ENCODE data around the gene TINCR.
"Not testable (repeated sequence)": the region's sequence is repeated elsewhere in the genome, so short reads cannot be mapped to it uniquely, and the experiment has no call there.

Gene TINCR

DNA sequence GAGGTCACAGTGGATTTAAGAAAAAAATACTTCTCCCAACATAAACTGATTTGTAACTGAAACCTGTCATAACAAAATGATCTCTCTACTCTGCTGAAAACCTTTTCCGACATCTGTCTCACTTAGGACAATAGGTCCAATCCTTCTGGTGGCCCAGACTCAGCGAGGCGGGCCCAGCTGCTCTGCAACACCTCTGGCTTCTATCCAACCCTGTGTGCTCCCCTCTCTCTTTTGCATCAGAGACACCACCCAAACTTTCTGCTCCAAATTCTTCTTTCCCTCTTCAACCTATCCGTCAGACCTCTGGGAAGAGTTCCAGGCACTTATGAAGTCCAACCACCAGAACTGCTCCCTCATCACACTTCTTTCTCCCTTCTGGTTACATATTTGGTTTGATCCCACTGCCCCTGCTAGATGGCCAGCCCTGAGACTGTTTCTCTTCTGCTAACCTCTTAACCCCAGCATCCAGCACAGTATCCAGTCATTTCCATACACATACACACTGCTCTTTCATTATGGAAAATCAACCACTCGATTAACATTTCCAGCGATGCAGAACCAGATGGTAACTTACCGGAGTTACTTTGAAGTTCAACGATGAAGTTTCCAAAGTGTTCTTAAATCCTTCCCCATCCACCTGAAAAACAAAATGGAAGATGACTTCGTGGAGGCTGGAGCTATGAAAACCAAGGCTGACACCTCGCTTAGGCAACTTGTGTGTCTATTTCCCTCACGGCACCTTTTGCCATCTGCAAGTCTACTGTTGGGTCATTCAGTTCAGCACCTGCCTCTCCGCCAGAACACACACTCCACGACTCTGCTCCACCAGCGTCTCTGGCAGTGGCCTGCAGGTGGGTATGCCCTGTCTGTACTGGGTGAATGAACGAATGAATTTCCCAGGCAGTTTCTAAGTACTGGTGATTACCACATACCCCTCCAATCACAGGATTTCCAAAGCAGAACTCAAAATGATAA is 45.4 kb upstream of the TINCR start:
- Histone ChIP-seq H3K79me2 (ENCODE audit: insufficient read depth, low read length) (peaks cover 19% of the 10 kb centered on the region), H3K27ac (ENCODE audit: low read depth, low read length, poor library complexity, severe bottlenecking) (no peak overlapping the region), H3K4me3 (ENCODE audit: low read depth, low read length, poor library complexity, severe bottlenecking) (no peak overlapping the region), H3K27me3 (ENCODE audit: insufficient read depth, low read length) (no peaks in the 10 kb centered on the region), H2AFZ (ENCODE audit: low read length) (no peak overlapping the region), H3K36me3 (ENCODE audit: insufficient read depth, low read length) (peaks cover 92% of the 10 kb centered on the region), H3K4me2 (ENCODE audit: low read length) (no peak overlapping the region), H3K9me2 (ENCODE audit: low read depth, low read length) (no peaks in the 10 kb centered on the region), H3K4me1 (ENCODE audit: insufficient read depth, low read length, severe bottlenecking) (no peaks in the 10 kb centered on the region), H3F3A (ENCODE audit: insufficient read depth, low read length) (no peaks in the 10 kb centered on the region), H4K20me1 (ENCODE audit: insufficient read depth, low read length) (no peaks in the 10 kb centered on the region), H3K9ac (ENCODE audit: low read length) (no peak overlapping the region), H3K9me3 (ENCODE audit: low read length) (no peaks in the 10 kb centered on the region)
- TF ChIP-seq EZH2 (IDR thresholded peaks at IDR 0.05; ENCODE audit: borderline replicate concordance, low read length): no peak
- TF ChIP-seq, protein P1, sequence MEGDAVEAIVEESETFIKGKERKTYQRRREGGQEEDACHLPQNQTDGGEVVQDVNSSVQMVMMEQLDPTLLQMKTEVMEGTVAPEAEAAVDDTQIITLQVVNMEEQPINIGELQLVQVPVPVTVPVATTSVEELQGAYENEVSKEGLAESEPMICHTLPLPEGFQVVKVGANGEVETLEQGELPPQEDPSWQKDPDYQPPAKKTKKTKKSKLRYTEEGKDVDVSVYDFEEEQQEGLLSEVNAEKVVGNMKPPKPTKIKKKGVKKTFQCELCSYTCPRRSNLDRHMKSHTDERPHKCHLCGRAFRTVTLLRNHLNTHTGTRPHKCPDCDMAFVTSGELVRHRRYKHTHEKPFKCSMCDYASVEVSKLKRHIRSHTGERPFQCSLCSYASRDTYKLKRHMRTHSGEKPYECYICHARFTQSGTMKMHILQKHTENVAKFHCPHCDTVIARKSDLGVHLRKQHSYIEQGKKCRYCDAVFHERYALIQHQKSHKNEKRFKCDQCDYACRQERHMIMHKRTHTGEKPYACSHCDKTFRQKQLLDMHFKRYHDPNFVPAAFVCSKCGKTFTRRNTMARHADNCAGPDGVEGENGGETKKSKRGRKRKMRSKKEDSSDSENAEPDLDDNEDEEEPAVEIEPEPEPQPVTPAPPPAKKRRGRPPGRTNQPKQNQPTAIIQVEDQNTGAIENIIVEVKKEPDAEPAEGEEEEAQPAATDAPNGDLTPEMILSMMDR (IDR thresholded peaks at IDR 0.05; ENCODE audit: low read length): no peak

DNA sequence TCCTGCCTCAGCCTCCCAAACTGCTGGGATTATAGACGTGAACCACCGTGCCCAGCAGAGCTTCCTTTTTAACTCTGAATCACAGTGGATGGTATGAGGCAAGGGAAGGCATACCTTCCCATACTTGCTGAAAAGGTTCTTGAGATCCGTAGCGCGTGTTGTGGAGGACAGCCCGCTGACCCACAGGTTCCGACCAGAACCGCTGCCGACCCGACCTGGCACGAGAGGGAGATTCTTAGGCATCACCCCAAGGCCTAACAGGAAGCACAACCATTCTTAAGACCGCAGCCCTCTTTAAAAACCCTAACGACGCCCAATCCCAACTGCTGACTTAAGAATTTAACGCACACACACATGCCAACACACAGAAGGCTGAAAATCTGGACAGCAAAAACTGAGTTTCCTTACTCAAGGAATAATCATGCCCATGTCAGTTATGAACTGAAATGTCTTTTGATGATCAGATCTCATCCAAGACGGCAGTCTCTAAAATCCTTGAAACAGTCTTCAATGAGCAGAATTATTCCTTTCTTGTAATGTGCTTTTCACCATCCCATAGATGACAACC is 42.2 kb upstream of the TINCR start:
- peaks cover 92% of the 10 kb centered on the region for H3K36me3 ChIP-seq (ENCODE audit: insufficient read depth, low read length)
- TF ChIP-seq EZH2 (IDR thresholded peaks at IDR 0.05; ENCODE audit: borderline replicate concordance, low read length): no peak
- H3K9me3 ChIP-seq (ENCODE audit: low read length): no peaks in the 10 kb centered on the region
- no peaks in the 10 kb centered on the region for H3K27me3 ChIP-seq (ENCODE audit: insufficient read depth, low read length)
- no peak overlapping the region for H3K4me3 ChIP-seq (ENCODE audit: low read depth, low read length, poor library complexity, severe bottlenecking)
- no peak overlapping the region for H2AFZ ChIP-seq (ENCODE audit: low read length)
- H3K9me2 ChIP-seq (ENCODE audit: low read depth, low read length): no peaks in the 10 kb centered on the region
- no peak overlapping the region for H3K4me2 ChIP-seq (ENCODE audit: low read length)
- H3K27ac ChIP-seq (ENCODE audit: low read depth, low read length, poor library complexity, severe bottlenecking): no peak overlapping the region
- H3K4me1 ChIP-seq (ENCODE audit: insufficient read depth, low read length, severe bottlenecking): no peaks in the 10 kb centered on the region
- H4K20me1 ChIP-seq (ENCODE audit: insufficient read depth, low read length): no peaks in the 10 kb centered on the region
- 0 out of 2 replicates have a peak, but pooled peaks cover 14% of the 10 kb centered on the region for H3K79me2 ChIP-seq (ENCODE audit: insufficient read depth, low read length)
- H3F3A ChIP-seq (ENCODE audit: insufficient read depth, low read length): no peaks in the 10 kb centered on the region
- no peak overlapping the region for H3K9ac ChIP-seq (ENCODE audit: low read length)

DNA sequence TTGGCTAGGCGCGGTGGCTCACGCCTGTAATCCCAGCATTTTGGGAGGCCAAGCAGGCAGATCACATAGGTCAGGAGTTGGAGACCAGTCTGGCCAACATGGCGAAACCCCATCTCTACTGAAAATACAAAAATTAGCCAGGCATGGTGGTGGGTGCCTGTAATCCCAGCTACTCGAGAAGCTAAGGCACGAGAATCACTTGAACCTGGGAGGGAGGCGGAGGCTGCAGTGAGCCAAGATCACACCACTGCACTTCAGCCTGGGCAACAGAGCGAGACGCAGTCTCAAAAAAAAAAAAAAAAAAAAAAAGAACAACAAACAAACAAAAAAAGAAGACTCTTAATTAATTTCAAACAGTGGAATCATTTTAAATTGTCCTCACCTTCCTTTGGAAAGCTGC is 41.0 kb upstream of the TINCR start:
- Histone ChIP-seq H3K79me2 (ENCODE audit: insufficient read depth, low read length) (0 out of 2 replicates have a peak, but pooled peaks cover 14% of the 10 kb centered on the region), H3K36me3 (ENCODE audit: insufficient read depth, low read length) (peaks cover 92% of the 10 kb centered on the region)
- H3K9me3 ChIP-seq (ENCODE audit: low read length); H3K4me1 ChIP-seq (ENCODE audit: insufficient read depth, low read length, severe bottlenecking); H2AFZ ChIP-seq (ENCODE audit: low read length); H3K9ac ChIP-seq (ENCODE audit: low read length); H3K27me3 ChIP-seq (ENCODE audit: insufficient read depth, low read length); H3K4me3 ChIP-seq (ENCODE audit: low read depth, low read length, poor library complexity, severe bottlenecking); H3K27ac ChIP-seq (ENCODE audit: low read depth, low read length, poor library complexity, severe bottlenecking); H3F3A ChIP-seq (ENCODE audit: insufficient read depth, low read length); H3K9me2 ChIP-seq (ENCODE audit: low read depth, low read length); H3K4me2 ChIP-seq (ENCODE audit: low read length); H4K20me1 ChIP-seq (ENCODE audit: insufficient read depth, low read length): not testable (repeated sequence)

DNA sequence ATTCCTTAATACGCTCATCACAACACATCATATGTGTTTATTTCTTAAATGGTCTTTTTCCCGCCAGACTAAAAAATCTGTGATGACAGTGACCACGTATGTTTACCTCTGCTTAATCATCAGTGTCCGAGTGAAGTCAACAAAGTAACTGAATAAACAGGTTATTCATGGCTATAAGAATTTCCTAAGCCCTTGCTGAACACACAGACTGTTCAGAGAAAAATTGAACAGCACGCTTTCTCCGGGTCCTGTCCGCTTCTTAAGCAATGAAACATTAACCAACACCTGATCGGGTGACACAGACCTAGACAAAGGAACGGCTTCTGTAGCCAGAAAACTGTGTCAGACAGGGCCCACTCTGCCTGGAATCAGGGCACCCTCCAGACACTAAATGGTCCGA is 40.5 kb upstream of the TINCR start:
- H4K20me1 ChIP-seq (ENCODE audit: insufficient read depth, low read length): no peaks in the 10 kb centered on the region
- no peaks in the 10 kb centered on the region for H3K9me2 ChIP-seq (ENCODE audit: low read depth, low read length)
- no peak overlapping the region for H3K9ac ChIP-seq (ENCODE audit: low read length)
- H3K27ac ChIP-seq (ENCODE audit: low read depth, low read length, poor library complexity, severe bottlenecking): no peak overlapping the region
- peaks cover 92% of the 10 kb centered on the region for H3K36me3 ChIP-seq (ENCODE audit: insufficient read depth, low read length)
- H3K4me1 ChIP-seq (ENCODE audit: insufficient read depth, low read length, severe bottlenecking): no peaks in the 10 kb centered on the region
- no peaks in the 10 kb centered on the region for H3K9me3 ChIP-seq (ENCODE audit: low read length)
- no peak overlapping the region for H2AFZ ChIP-seq (ENCODE audit: low read length)
- 0 out of 2 replicates have a peak, but pooled peaks cover 14% of the 10 kb centered on the region for H3K79me2 ChIP-seq (ENCODE audit: insufficient read depth, low read length)
- no peaks in the 10 kb centered on the region for H3F3A ChIP-seq (ENCODE audit: insufficient read depth, low read length)
- H3K27me3 ChIP-seq (ENCODE audit: insufficient read depth, low read length): no peaks in the 10 kb centered on the region
- H3K4me2 ChIP-seq (ENCODE audit: low read length): no peak overlapping the region
- H3K4me3 ChIP-seq (ENCODE audit: low read depth, low read length, poor library complexity, severe bottlenecking): no peak overlapping the region
- TF ChIP-seq, protein P1 (IDR thresholded peaks at IDR 0.05; ENCODE audit: low read length): no peak
- no peak for TF ChIP-seq EZH2 (IDR thresholded peaks at IDR 0.05; ENCODE audit: borderline replicate concordance, low read length)

Data from OCI-LY1 (cell line).